Left colon (tissue), 2 donors: ENCODE measurements around the gene ZNF396. TPM values are rescaled to one million over a fixed set of nuclear protein-coding genes. Genes with fewer than 3 reads are reported as not detected.

Experiments used
- ATAC-seq: fragments of 200-7000 bp; cut with Tn5 transposase; one replicate; pipeline ENCODE4 v1.9.1; 2020; ENCODE audit warnings: mild to moderate bottlenecking, moderate library complexity
- DNase-seq, 2 donors: peaks; one replicate each; pipeline ENCODE4 v3.0.0-alpha.2; 2020
- intact Hi-C, 2 donors: fragments of 100-400 bp; cut with DNase I in 1 of 2; cut with micrococcal nuclease in 1 of 2; formaldehyde crosslinking; loops; one replicate each; pipeline versions ENCODE4 v1.11.2 to v1.14.0; 2022; cut with DNase I, micrococcal nuclease
- total RNA-seq, 2 donors: library from RNA; stranded (reverse); fragmentation: NEBNext Ultra II Directional; extraction: Animal tissue kit (Norgen Biotek cat#: 25700); gene quantifications; one replicate each; pipeline ENCODE4 v1.2.1, GENCODE V29; 2021
- donor health status: DM: no; HTN: no; CAD: no.
- donor health status: DM: yes; HTN: yes; CAD: no.

ZNF396 gene
- total RNA-seq, 2 donors from 2014 or later: 3.7 to 4.4 TPM

GRCh38 chr18:35345950-35346349 is 31.2 kb downstream of the ZNF396 start:
- DNase-seq (no peak), ATAC-seq (no peak)
- intact Hi-C loops: no loop called here

GRCh38 chr18:35345460-35345921 is 31.6 kb downstream of the ZNF396 start:
- ATAC-seq (no peak), DNase-seq (no peak)
- intact Hi-C loops: no loop called here

DNA sequence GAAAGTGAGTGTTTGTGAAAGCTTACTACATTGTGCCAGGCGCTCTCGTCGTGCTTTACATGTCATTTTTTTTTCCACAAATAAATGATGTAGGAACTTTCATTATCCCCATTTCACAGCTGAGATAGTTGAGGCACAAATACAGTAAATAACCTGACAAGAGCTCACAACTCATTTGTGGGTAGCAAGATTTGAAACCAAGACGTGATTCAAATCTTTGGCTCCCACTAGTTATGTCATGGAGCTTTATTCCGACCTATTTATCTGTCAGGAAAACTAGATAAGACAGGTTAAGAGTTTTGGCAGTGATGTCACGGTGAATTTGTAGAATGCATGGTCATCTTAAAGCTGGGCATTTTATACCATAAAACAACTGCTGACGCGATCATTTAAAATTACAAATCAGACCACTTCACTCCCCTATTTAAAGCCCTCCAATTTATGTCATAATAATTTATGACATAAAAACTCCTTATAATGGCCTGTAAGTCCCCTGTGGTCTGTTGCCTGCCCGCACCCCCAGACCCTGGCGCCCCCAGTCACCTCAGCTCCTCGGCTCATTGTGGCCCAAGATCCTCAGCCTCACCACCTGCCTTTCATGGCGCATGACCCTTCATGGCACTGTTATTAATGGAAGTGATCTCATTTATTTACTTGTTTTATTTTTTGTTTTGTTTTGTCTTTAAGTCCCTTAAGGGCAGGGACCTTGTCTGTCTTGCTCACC is 32.2 kb downstream of the ZNF396 start:
- intact Hi-C loops: loop anchor here in 1 of 2 donors (5.0 kb wide), 1 partner anchor 338 kb away; no protein-coding TSS in a partner anchor
- ATAC-seq (no peak), DNase-seq (no peak)

DNA sequence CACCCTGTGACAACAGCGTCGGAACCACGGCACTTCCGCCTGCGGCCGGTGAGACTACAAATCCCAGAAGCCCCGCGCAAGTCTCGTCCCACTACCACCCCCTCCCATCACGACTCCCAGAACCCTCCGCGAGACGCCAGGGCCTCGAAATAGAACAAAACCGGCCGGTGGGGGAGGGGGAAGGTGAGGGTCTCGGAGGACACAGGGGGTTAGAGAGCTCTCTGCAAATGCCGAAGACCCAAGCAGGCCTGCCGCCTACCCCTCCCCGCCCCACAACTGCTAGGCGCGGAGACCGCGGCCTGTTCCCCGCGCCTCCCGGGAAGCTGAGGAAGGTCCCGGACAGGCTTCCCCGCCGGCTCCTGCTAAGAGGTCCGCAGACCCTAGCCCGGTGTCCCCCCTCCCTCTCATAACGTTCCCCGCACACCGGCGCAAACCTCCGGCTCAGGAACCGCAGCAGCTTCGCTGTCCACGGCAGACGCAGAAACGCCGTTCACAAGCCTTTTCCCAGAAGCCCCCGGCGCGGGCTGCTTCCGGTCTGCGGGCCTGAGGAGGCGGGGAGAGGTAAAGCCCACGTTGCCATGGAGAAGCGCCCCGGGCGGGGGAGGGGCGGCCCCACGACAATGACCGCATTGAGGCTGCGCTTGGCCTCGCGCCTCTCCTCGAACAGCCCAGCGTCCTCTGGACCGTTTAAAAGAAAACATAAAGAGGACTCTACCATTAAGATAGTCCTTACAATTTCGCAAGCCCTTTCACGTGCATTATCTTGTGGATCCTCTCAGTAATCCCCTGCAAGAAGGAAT is 33.0 kb downstream of the ZNF396 start, which contains the start of gene ZNF24:
Gene ZNF24, minus strand, starts transcription at position 485 of the 800 bp plus-strand sequence. CDS start 3,770 bp downstream, outside the sequence.
- DNase-seq (peak; percentile 95 to 98), ATAC-seq (peak; percentile 96)
- intact Hi-C loops: loop anchor here in 1 of 2 donors (5.0 kb wide), 1 partner anchor 337 kb away; no protein-coding TSS in a partner anchor

DNA sequence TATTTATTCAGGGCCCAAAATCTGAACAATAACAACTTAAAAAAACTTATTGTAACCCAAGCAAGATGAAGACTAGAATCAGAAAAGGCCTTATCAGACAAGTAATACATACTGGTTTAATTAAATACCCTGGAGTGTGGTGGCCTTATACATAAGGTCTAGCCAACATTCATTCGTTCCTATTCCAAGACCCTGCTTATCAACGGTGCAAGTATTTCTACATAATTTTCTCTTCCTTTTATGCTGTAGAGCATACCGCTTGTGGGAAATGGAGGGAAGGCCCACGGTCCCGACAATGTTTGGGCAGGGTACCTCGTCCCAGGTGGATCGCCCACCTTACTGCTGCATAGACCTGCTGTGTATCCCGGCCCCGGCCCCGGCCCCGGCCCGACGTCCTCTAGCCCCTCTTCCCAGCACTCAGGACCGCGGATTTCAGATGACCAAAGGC is 33.6 kb downstream of the ZNF396 start:
- no peak for DNase-seq
- intact Hi-C loops: loop anchor here in 1 of 2 donors (5.0 kb wide), 1 partner anchor 336 kb away; no protein-coding TSS in a partner anchor

GRCh38 chr18:35337286-35337685 is 39.9 kb downstream of the ZNF396 start:
- DNase-seq: no peak

More for the DNA sequence above, 33.6 kb downstream of the ZNF396 start:
- no peak for ATAC-seq

GRCh38 chr18:35335866-35336265 is 41.3 kb downstream of the ZNF396 start:
- intact Hi-C loops: no loop called here
- no peak for DNase-seq
- ATAC-seq: no peak

More at GRCh38 chr18:35337286-35337685, 39.9 kb downstream of the ZNF396 start:
- ATAC-seq: no peak
- intact Hi-C loops: no loop called here

- no peak for DNase-seq
Observed at GRCh38 chr18:35334821-35335220, 42.3 kb downstream of the ZNF396 start.

GRCh38 chr18:35334212-35334611 is 42.9 kb downstream of the ZNF396 start:
- no peak for ATAC-seq
- intact Hi-C loops: no loop called here
- DNase-seq: no peak

More at GRCh38 chr18:35334821-35335220, 42.3 kb downstream of the ZNF396 start:
- no peak for ATAC-seq
- intact Hi-C loops: no loop called here

GRCh38 chr18:35331367-35332087 is 45.6 kb downstream of the ZNF396 start:
- DNase-seq: no peak
- intact Hi-C loops: no loop called here
- ATAC-seq: peak; percentile 21

- no peak for DNase-seq
- no peak for ATAC-seq
- intact Hi-C loops: no loop called here
Observed at GRCh38 chr18:35328868-35329267, 48.3 kb downstream of the ZNF396 start.

DNA sequence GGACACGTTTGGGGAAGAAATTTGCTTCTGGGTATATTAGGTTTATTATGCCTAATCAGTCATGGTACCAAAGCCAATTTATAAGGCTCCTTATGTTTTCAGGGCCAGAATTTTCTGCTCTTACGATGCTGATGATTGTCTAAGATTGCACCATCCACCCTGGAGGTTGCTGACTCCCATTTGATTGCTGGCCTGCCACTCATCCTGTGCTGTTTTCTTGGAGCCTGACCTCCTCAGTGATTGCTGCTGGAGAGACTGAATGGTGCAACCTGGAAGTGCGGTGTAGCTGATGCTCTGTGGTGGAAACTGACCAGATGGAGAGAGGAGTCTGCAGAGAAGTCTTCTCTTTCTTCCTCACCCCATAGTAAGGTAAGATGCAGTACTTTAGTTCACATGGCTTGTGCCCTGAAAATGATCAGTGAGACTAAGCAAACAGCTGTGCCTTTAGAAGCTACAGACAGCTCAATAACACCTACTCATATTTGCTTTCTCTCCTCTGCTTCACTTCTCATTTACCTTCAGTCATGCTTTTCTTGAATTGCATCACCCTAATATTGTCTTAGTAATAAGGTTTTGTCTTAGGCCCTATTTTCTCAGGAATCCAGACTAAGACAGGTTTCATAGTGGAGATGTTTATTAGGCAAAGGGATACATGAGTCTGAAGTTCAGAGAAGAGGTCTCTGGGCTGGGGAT is 50.3 kb downstream of the ZNF396 start:
- intact Hi-C loops: no loop called here
- DNase-seq (no peak), ATAC-seq (no peak)

DNA sequence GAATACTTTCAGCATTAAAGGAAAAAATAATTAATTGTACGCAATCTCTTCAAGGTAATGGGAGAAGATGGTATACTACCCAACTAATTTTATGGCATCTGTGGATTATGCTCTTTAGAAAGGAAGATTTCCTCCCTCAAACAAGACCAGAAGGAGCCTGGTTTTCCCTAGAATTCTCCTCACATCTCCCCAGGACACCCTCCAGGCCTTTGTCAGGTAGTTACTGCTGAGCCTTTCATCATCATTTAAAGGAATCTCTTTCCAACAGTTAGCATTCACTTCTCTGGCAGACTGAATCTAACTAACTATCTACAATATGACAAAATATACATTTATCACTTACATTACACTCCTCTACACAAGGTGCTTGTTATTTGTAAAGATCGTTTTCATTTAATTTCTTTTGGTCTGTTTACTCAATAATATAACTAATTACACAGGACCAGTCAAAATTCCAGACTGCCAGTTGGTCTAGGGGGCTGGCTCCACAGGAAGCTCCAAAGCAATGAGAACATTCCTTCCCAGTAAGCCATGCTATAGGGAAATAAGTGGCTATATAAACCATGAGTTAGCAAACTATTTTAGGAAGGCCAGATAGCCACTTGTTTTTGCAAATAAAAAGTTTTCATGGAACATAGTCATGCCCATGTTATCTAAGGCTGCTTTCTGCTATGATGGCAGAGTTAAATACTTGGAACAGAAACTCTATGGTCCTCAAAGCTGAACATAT is 52.0 kb downstream of the ZNF396 start:
- ATAC-seq (no peak), DNase-seq (no peak)
- intact Hi-C loops: no loop called here

- intact Hi-C loops: no loop called here
- ATAC-seq (no peak), DNase-seq (no peak)
Observed at GRCh38 chr18:35322486-35323458, 54.4 kb downstream of the ZNF396 start.
